Measurements from ENCODE around the gene EXD3.

GRCh38 chr9:137295849-137296669 lies 126.9 kb downstream of the EXD3 start:
- no peak for TF ChIP-seq POLR2A (IDR thresholded peaks at IDR 0.05)
- TF ChIP-seq CTCF (IDR thresholded peaks at IDR 0.05) = no peak
